Subcutaneous adipose tissue (tissue), 4 donors: ENCODE results near the gene SYNGR3. TPM values are rescaled to one million over a fixed set of nuclear protein-coding genes. Genes with fewer than 3 reads are reported as not detected.

Source experiments
- CTCF ChIP-seq: fragments of 450-650 bp; IDR thresholded peaks from one replicate; pipeline ENCODE4 v1.5.1; 2016; ENCODE audit warnings: low read depth, mild to moderate bottlenecking, control low read depth, antibody characterized with exemption, moderate library complexity
- total RNA-seq, 4 donors: library from RNA; depleted of rRNA; stranded (reverse); fragments of >200 nt; gene quantifications; one replicate each; pipeline ENCODE4 v1.1.0, GENCODE V29; 2016

The SYNGR3 gene
- total RNA-seq, 4 donors from 2014 or later, result not detected

- no peak for TF ChIP-seq CTCF
These were observed 30.4 kb downstream of the SYNGR3 start for GRCh38 chr16:2019921-2020831.

GRCh38 chr16:2022723-2023091, 32.9 kb downstream of the SYNGR3 start:
- TF ChIP-seq CTCF, result no peak

- no peak for TF ChIP-seq CTCF
These were observed 33.6 kb downstream of the SYNGR3 start for GRCh38 chr16:2023092-2024031.

- no peak for TF ChIP-seq CTCF
These were observed 34.3 kb downstream of the SYNGR3 start for GRCh38 chr16:2024032-2024420.

GRCh38 chr16:2025251-2025650, 35.5 kb downstream of the SYNGR3 start:
- TF ChIP-seq CTCF, result no peak

DNA sequence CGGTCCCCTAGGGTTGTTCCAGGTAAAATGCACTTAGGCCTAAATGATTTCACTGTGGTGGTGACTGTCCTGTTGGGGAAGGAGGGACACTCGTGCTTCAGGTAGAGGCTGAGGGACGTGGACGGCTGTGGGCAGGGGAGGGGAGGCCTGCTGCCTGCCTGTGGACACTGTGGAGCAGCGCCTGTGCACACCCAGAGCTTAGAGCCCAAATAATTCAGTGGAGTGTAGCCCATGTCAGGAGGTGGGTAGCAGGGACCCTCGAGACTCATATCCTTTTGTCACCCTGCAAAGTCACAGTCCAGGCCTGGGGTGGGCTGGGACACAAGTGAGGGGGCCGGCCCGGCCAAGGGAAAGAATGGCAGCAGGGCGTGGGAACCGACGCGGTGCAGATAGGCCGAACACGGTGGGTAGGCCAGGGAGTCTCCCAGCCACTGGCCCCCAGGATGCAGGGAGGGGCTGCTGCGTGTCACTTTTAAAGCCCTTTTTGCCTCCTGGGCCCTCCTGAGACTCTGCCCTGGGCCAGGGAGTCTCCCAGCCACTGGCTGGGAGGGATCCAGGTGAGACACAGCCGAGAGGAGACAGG, 36.2 kb downstream of the SYNGR3 start:
- no peak for TF ChIP-seq CTCF
